IPS-18a (cell line): ENCODE results near the gene MRPL42.
"Not testable (repeated sequence)": the region's sequence is repeated elsewhere in the genome, so short reads cannot be mapped to it uniquely, and the experiment has no call there.

Source experiments
- H3K27ac ChIP-seq: one replicate; pipeline ENCODE4 v1.5.1; 2013; ENCODE audit warnings: low read length
- H3K27me3 ChIP-seq: one replicate; pipeline ENCODE4 v1.6.1; 2013; ENCODE audit warnings: mild to moderate bottlenecking, low read length; ENCODE audit not compliant: control insufficient read depth, insufficient read depth
- H3K36me3 ChIP-seq: one replicate; pipeline ENCODE4 v1.6.1; 2013; ENCODE audit warnings: low read depth, low read length; ENCODE audit not compliant: control insufficient read depth
- H3K4me1 ChIP-seq: one replicate; pipeline ENCODE4 v1.6.1; 2013; ENCODE audit warnings: low read depth, low read length; ENCODE audit not compliant: control insufficient read depth
- H3K4me3 ChIP-seq: one replicate; pipeline ENCODE4 v1.5.1; 2013; ENCODE audit warnings: low read length
- H3K9ac ChIP-seq: one replicate; pipeline ENCODE4 v1.6.1; 2013; ENCODE audit warnings: mild to moderate bottlenecking, low read length, moderate library complexity
- H3K9me3 ChIP-seq: one replicate; pipeline ENCODE4 v1.6.1; 2013; ENCODE audit warnings: low read depth, low read length; ENCODE audit not compliant: control insufficient read depth

The MRPL42 gene

GRCh38 chr12:93482721-93483120 lies 15.4 kb downstream of the MRPL42 start:
- no peaks in the 10 kb centered on the region for H3K27me3 ChIP-seq
- no peaks in the 10 kb centered on the region for H3K4me1 ChIP-seq
- H3K36me3 ChIP-seq = peaks cover 80% of the 10 kb centered on the region
- no peak overlapping the region for H3K27ac ChIP-seq
- H3K4me3 ChIP-seq = no peak overlapping the region
- no peak overlapping the region for H3K9ac ChIP-seq
- no peaks in the 10 kb centered on the region for H3K9me3 ChIP-seq

- Histone ChIP-seq H3K9me3 (no peaks in the 10 kb centered on the region), H3K4me3 (no peak overlapping the region), H3K9ac (no peak overlapping the region), H3K27me3 (no peaks in the 10 kb centered on the region), H3K27ac (no peak overlapping the region), H3K36me3 (peaks cover 80% of the 10 kb centered on the region), H3K4me1 (no peaks in the 10 kb centered on the region)
These were observed 16.0 kb downstream of the MRPL42 start for GRCh38 chr12:93483151-93483807.

- H3K36me3 ChIP-seq = peaks cover 82% of the 10 kb centered on the region
- no peaks in the 10 kb centered on the region for H3K4me1 ChIP-seq
- no peak overlapping the region for H3K27ac ChIP-seq
- H3K4me3 ChIP-seq = no peak overlapping the region
- no peaks in the 10 kb centered on the region for H3K27me3 ChIP-seq
- H3K9me3 ChIP-seq = no peaks in the 10 kb centered on the region
- no peak overlapping the region for H3K9ac ChIP-seq
These were observed 17.1 kb downstream of the MRPL42 start for GRCh38 chr12:93484315-93484981.

- not testable (repeated sequence) for H3K4me1 ChIP-seq, H3K4me3 ChIP-seq, H3K9me3 ChIP-seq, H3K27ac ChIP-seq, H3K27me3 ChIP-seq, H3K9ac ChIP-seq
- H3K36me3 ChIP-seq = peaks cover 63% of the 10 kb centered on the region
These were observed 25.5 kb downstream of the MRPL42 start for GRCh38 chr12:93492808-93493207.

- Histone ChIP-seq H3K4me3 (no peak overlapping the region), H3K4me1 (no peaks in the 10 kb centered on the region), H3K9ac (no peak overlapping the region), H3K27ac (no peak overlapping the region), H3K27me3 (no peaks in the 10 kb centered on the region), H3K9me3 (no peaks in the 10 kb centered on the region), H3K36me3 (peaks cover 50% of the 10 kb centered on the region)
These were observed 26.8 kb downstream of the MRPL42 start for GRCh38 chr12:93494096-93494495.

GRCh38 chr12:93497456-93497855 lies 30.1 kb downstream of the MRPL42 start:
- Histone ChIP-seq H3K9me3 (no peaks in the 10 kb centered on the region), H3K9ac (no peak overlapping the region), H3K4me3 (no peak overlapping the region), H3K36me3 (peaks cover 45% of the 10 kb centered on the region), H3K4me1 (no peaks in the 10 kb centered on the region), H3K27me3 (no peaks in the 10 kb centered on the region), H3K27ac (no peak overlapping the region)

GRCh38 chr12:93498813-93499212 lies 31.5 kb downstream of the MRPL42 start:
- H3K27me3 ChIP-seq, H3K4me1 ChIP-seq, H3K9me3 ChIP-seq, H3K4me3 ChIP-seq, H3K9ac ChIP-seq, H3K27ac ChIP-seq: not testable (repeated sequence)
- H3K36me3 ChIP-seq = peaks cover 47% of the 10 kb centered on the region

GRCh38 chr12:93500201-93500600 lies 32.9 kb downstream of the MRPL42 start:
- Histone ChIP-seq H3K9me3 (no peaks in the 10 kb centered on the region), H3K36me3 (peaks cover 45% of the 10 kb centered on the region)

GRCh38 chr12:93500667-93501066 lies 33.4 kb downstream of the MRPL42 start:
- Histone ChIP-seq H3K4me3 (no peak overlapping the region), H3K9ac (no peak overlapping the region), H3K9me3 (no peaks in the 10 kb centered on the region), H3K4me1 (no peaks in the 10 kb centered on the region), H3K36me3 (peaks cover 41% of the 10 kb centered on the region), H3K27ac (no peak overlapping the region), H3K27me3 (no peaks in the 10 kb centered on the region)

More at GRCh38 chr12:93500201-93500600, 32.9 kb downstream of the MRPL42 start:
- Histone ChIP-seq H3K27ac (no peak overlapping the region), H3K9ac (no peak overlapping the region), H3K4me3 (no peak overlapping the region), H3K27me3 (no peaks in the 10 kb centered on the region), H3K4me1 (no peaks in the 10 kb centered on the region)

GRCh38 chr12:93502802-93503623 lies 35.7 kb downstream of the MRPL42 start:
- H3K4me1 ChIP-seq = no peaks in the 10 kb centered on the region
- no peak overlapping the region for H3K9ac ChIP-seq
- H3K9me3 ChIP-seq = no peaks in the 10 kb centered on the region
- H3K36me3 ChIP-seq = peaks cover 36% of the 10 kb centered on the region
- no peak overlapping the region for H3K4me3 ChIP-seq
- no peaks in the 10 kb centered on the region for H3K27me3 ChIP-seq
- H3K27ac ChIP-seq = no peak overlapping the region

- H3K9me3 ChIP-seq = no peaks in the 10 kb centered on the region
These were observed 39.9 kb downstream of the MRPL42 start for GRCh38 chr12:93507165-93507564.

More at GRCh38 chr12:93507165-93507564, 39.9 kb downstream of the MRPL42 start:
- Histone ChIP-seq H3K36me3 (peaks cover 14% of the 10 kb centered on the region), H3K4me3 (no peak overlapping the region), H3K4me1 (no peaks in the 10 kb centered on the region), H3K27me3 (no peaks in the 10 kb centered on the region), H3K27ac (no peak overlapping the region), H3K9ac (no peak overlapping the region)
